Colonic mucosa (tissue), 4 donors: ENCODE measurements around the gene SYNDIG1. TPM values are rescaled to one million over a fixed set of nuclear protein-coding genes. Genes with fewer than 3 reads are reported as not detected.

ENCODE experiments used
- DNase-seq: peaks from one replicate; pipeline ENCODE4 v3.0.0-alpha.2; 2020
- H3K27ac ChIP-seq: fragments of 200-600 bp; one replicate; pipeline ENCODE4 v1.8.0; 2021
- H3K27me3 ChIP-seq: fragments of 200-600 bp; one replicate; pipeline ENCODE4 v1.8.0; 2021
- H3K36me3 ChIP-seq: fragments of 200-600 bp; one replicate; pipeline ENCODE4 v1.8.0; 2021
- H3K4me1 ChIP-seq: fragments of 200-600 bp; one replicate; pipeline ENCODE4 v1.8.0; 2021; ENCODE audit warnings: mild to moderate bottlenecking
- H3K4me3 ChIP-seq: fragments of 200-600 bp; one replicate; pipeline ENCODE4 v1.8.0; 2021
- H3K9ac ChIP-seq, 2 donors: one replicate each; pipeline ENCODE4 v1.7.0; 2013; ENCODE audit warnings: control low read depth in 2 of 2, low read depth in 2 of 2, low read length in 2 of 2
- H3K9me3 ChIP-seq: fragments of 200-600 bp; one replicate; pipeline ENCODE4 v1.8.0; 2021
- CTCF ChIP-seq: fragments of 200-600 bp; IDR thresholded peaks from one replicate; pipeline ENCODE4 v1.8.0; 2022; ENCODE audit warnings: antibody characterized with exemption, mild to moderate bottlenecking
- intact Hi-C: fragments of 100-400 bp; cut with DNase I; formaldehyde crosslinking; loops from one replicate; pipeline ENCODE4 v1.14.1; 2022
- total RNA-seq, 2 donors: library from RNA; stranded (reverse); fragmentation: NEBNext Ultra II Directional in 1 of 2; extraction: Animal tissue kit (Norgen Biotek cat#: 25700) in 1 of 2; gene quantifications; one replicate each; pipeline ENCODE4 v1.2.1, GENCODE V29; 2021
- donor health status: healthy.
- donor health status: DM: no; HTN: no; CAD: no.
- donor health status: DM: no; HTN: no; CAD: no.

The SYNDIG1 gene
- total RNA-seq, 2 donors from 2014 or later: 0.10 to 0.19 TPM

- TF ChIP-seq CTCF: no peak
- no peak overlapping the region for H3K4me3 ChIP-seq
- no peaks in the 10 kb centered on the region for H3K36me3 ChIP-seq
- H3K27me3 ChIP-seq: no peaks in the 10 kb centered on the region
- intact Hi-C loops: no loop called here
- no peak overlapping the region for H3K9ac ChIP-seq
- H3K27ac ChIP-seq: no peak overlapping the region
- no peaks in the 10 kb centered on the region for H3K4me1 ChIP-seq
- no peaks in the 10 kb centered on the region for H3K9me3 ChIP-seq
- no peak for DNase-seq
Observed at GRCh38 chr20:24587384-24588046, 118.1 kb downstream of the SYNDIG1 start.

GRCh38 chr20:24588047-24588635 is 118.7 kb downstream of the SYNDIG1 start:
- no peak overlapping the region for H3K9ac ChIP-seq
- H3K27me3 ChIP-seq: no peaks in the 10 kb centered on the region
- no peaks in the 10 kb centered on the region for H3K4me1 ChIP-seq
- H3K4me3 ChIP-seq: no peak overlapping the region
- intact Hi-C loops: no loop called here
- no peak for TF ChIP-seq CTCF
- no peaks in the 10 kb centered on the region for H3K9me3 ChIP-seq
- no peaks in the 10 kb centered on the region for H3K36me3 ChIP-seq
- no peak overlapping the region for H3K27ac ChIP-seq
- DNase-seq: no peak

- no peak overlapping the region for H3K9ac ChIP-seq
- no peaks in the 10 kb centered on the region for H3K36me3 ChIP-seq
- no peaks in the 10 kb centered on the region for H3K27me3 ChIP-seq
- no peak for TF ChIP-seq CTCF
- H3K9me3 ChIP-seq: no peaks in the 10 kb centered on the region
- no peak overlapping the region for H3K27ac ChIP-seq
- no peaks in the 10 kb centered on the region for H3K4me1 ChIP-seq
- no peak for DNase-seq
- intact Hi-C loops: no loop called here
- H3K4me3 ChIP-seq: no peak overlapping the region
Observed at GRCh38 chr20:24588725-24589340, 119.4 kb downstream of the SYNDIG1 start.

- intact Hi-C loops: no loop called here
- H3K9me3 ChIP-seq: no peaks in the 10 kb centered on the region
- H3K36me3 ChIP-seq: no peaks in the 10 kb centered on the region
- no peak for TF ChIP-seq CTCF
- H3K9ac ChIP-seq: no peak overlapping the region
- no peaks in the 10 kb centered on the region for H3K27me3 ChIP-seq
- H3K4me3 ChIP-seq: no peak overlapping the region
- H3K27ac ChIP-seq: no peak overlapping the region
- DNase-seq: no peak
- no peaks in the 10 kb centered on the region for H3K4me1 ChIP-seq
Observed at GRCh38 chr20:24589381-24589780, 120.0 kb downstream of the SYNDIG1 start.

- no peaks in the 10 kb centered on the region for H3K27me3 ChIP-seq
- H3K9me3 ChIP-seq: no peaks in the 10 kb centered on the region
- no peak overlapping the region for H3K27ac ChIP-seq
- no peaks in the 10 kb centered on the region for H3K4me1 ChIP-seq
- intact Hi-C loops: no loop called here
- DNase-seq: no peak
- H3K9ac ChIP-seq: no peak overlapping the region
- no peak overlapping the region for H3K4me3 ChIP-seq
- H3K36me3 ChIP-seq: no peaks in the 10 kb centered on the region
- no peak for TF ChIP-seq CTCF
Observed at GRCh38 chr20:24589815-24590177, 120.4 kb downstream of the SYNDIG1 start.
